OCI-LY1 (cell line): ENCODE results near the gene TSPYL1.

ENCODE experiments used
- H2AFZ ChIP-seq: fragments of 200-600 bp; sonication (generic), shearing (Covaris generic); 2 replicates; pipeline ENCODE4 v1.6.0; 2014; ENCODE audit warnings: antibody characterized with exemption, mild to moderate bottlenecking, low read length
- H3F3A ChIP-seq: fragments of 200-600 bp; sonication (generic), shearing (Covaris generic); 2 replicates; pipeline ENCODE4 v1.6.0; 2014; ENCODE audit warnings: mild to moderate bottlenecking, antibody characterized with exemption, low read length, moderate library complexity; ENCODE audit not compliant: insufficient read depth
- H3K27ac ChIP-seq: fragments of 200-600 bp; sonication (generic); 2 replicates; pipeline ENCODE4 v1.5.1; 2014; ENCODE audit warnings: low read length, mixed run types, mild to moderate bottlenecking, low read depth; ENCODE audit not compliant: poor library complexity, severe bottlenecking
- H3K27me3 ChIP-seq: fragments of 200-600 bp; sonication (generic); 2 replicates; pipeline ENCODE4 v1.6.0; 2014; ENCODE audit warnings: antibody characterized with exemption, mild to moderate bottlenecking, low read length, moderate library complexity; ENCODE audit not compliant: insufficient read depth
- H3K36me3 ChIP-seq: fragments of 200-600 bp; sonication (generic); 2 replicates; pipeline ENCODE4 v1.6.1; 2014; ENCODE audit warnings: mild to moderate bottlenecking, antibody characterized with exemption, low read length, moderate library complexity, mixed read lengths; ENCODE audit not compliant: insufficient read depth
- H3K4me1 ChIP-seq: fragments of 200-600 bp; sonication (generic); 2 replicates; pipeline ENCODE4 v1.5.1; 2014; ENCODE audit warnings: mild to moderate bottlenecking, low read length, moderate library complexity; ENCODE audit not compliant: insufficient read depth, severe bottlenecking
- H3K4me2 ChIP-seq: fragments of 200-600 bp; sonication (generic), shearing (Covaris generic); 2 replicates; pipeline ENCODE4 v1.6.1; 2014; ENCODE audit warnings: low read length
- H3K4me3 ChIP-seq: fragments of 200-600 bp; sonication (generic); 2 replicates; pipeline ENCODE4 v1.5.1; 2014; ENCODE audit warnings: low read length, low read depth, mild to moderate bottlenecking, mixed read lengths; ENCODE audit not compliant: poor library complexity, severe bottlenecking
- H3K79me2 ChIP-seq: fragments of 200-600 bp; shearing (Covaris generic); 2 replicates; pipeline ENCODE4 v1.6.1; 2016; ENCODE audit warnings: mixed run types, low read length, mixed read lengths; ENCODE audit not compliant: insufficient read depth
- H3K9ac ChIP-seq: fragments of 200-600 bp; sonication (generic), shearing (Covaris generic); 2 replicates; pipeline ENCODE4 v1.6.1; 2014; ENCODE audit warnings: mild to moderate bottlenecking, low read length, mixed read lengths
- H3K9me2 ChIP-seq: fragments of 200-600 bp; sonication (generic), shearing (Covaris generic); 2 replicates; pipeline ENCODE4 v1.6.1; 2014; ENCODE audit warnings: low read depth, mild to moderate bottlenecking, low read length, mixed read lengths
- H3K9me3 ChIP-seq: fragments of 200-600 bp; shearing (Covaris generic); 2 replicates; pipeline ENCODE4 v1.6.1; 2014; ENCODE audit warnings: low read length, mixed read lengths
- H4K20me1 ChIP-seq: fragments of 200-600 bp; sonication (generic), shearing (Covaris generic); 2 replicates; pipeline ENCODE4 v1.6.0; 2016; ENCODE audit warnings: mild to moderate bottlenecking, low read length; ENCODE audit not compliant: insufficient read depth
- EZH2 ChIP-seq: fragments of 200-600 bp; sonication (generic), shearing (Covaris generic); IDR thresholded peaks from 2 replicates; pipeline ENCODE4 v1.8.0; 2017; ENCODE audit warnings: borderline replicate concordance, mixed run types, mild to moderate bottlenecking, antibody characterized with exemption, low read length, moderate library complexity, mixed read lengths
- TF ChIP-seq, protein P1 (sequence below): fragments of 200-600 bp; sonication (generic), shearing (Covaris generic); IDR thresholded peaks from 2 replicates; pipeline ENCODE4 v1.5.1; 2017; ENCODE audit warnings: mild to moderate bottlenecking, antibody characterized with exemption, low read length, moderate library complexity, mixed read lengths

Gene TSPYL1

DNA sequence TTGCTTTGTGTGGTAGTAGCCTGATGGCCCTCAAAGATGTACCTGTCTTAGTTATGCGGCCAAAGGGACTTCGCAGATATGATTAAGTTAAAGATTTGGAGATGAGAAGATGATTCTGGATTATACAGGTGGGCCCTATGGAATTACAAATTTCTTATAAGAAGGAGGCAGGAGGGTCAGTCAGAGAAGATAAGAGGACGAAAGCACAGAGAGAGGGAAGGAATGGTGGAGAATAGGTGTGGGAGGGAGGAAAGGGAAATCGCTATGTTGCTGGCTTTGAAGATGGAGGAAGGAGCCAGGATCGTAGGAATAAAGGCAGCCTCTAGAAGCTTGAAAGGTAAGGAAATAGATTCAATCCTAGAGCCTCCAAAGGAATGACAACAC, 1.2 kb upstream of the TSPYL1 start:
- Histone ChIP-seq H3K27me3 (no peaks in the 10 kb centered on the region), H4K20me1 (0 out of 2 replicates have a peak, but pooled peaks cover 3% of the 10 kb centered on the region), H3K36me3 (peaks cover 24% of the 10 kb centered on the region), H2AFZ (no peak overlapping the region), H3K4me2 (peak overlapping the region; percentile 80; the same call in 1 of the 2 replicates), H3K9me2 (no peaks in the 10 kb centered on the region), H3K9ac (no peak overlapping the region), H3K79me2 (peaks cover 30% of the 10 kb centered on the region), H3K27ac (no peak overlapping the region), H3K4me1 (peaks cover 45% of the 10 kb centered on the region), H3K4me3 (peak overlapping the region; percentile 80), H3K9me3 (no peaks in the 10 kb centered on the region), H3F3A (no peaks in the 10 kb centered on the region)
- no peak for TF ChIP-seq EZH2
- TF ChIP-seq, protein P1, sequence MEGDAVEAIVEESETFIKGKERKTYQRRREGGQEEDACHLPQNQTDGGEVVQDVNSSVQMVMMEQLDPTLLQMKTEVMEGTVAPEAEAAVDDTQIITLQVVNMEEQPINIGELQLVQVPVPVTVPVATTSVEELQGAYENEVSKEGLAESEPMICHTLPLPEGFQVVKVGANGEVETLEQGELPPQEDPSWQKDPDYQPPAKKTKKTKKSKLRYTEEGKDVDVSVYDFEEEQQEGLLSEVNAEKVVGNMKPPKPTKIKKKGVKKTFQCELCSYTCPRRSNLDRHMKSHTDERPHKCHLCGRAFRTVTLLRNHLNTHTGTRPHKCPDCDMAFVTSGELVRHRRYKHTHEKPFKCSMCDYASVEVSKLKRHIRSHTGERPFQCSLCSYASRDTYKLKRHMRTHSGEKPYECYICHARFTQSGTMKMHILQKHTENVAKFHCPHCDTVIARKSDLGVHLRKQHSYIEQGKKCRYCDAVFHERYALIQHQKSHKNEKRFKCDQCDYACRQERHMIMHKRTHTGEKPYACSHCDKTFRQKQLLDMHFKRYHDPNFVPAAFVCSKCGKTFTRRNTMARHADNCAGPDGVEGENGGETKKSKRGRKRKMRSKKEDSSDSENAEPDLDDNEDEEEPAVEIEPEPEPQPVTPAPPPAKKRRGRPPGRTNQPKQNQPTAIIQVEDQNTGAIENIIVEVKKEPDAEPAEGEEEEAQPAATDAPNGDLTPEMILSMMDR, result no peak

GRCh38 chr6:116280161-116280932, 617 bp upstream of the TSPYL1 start:
- H3K79me2 ChIP-seq, result peaks cover 31% of the 10 kb centered on the region
- H3K9ac ChIP-seq, result peak overlapping the region; percentile 80
- H3K9me2 ChIP-seq, result no peaks in the 10 kb centered on the region
- no peaks in the 10 kb centered on the region for H3K9me3 ChIP-seq
- H3K4me2 ChIP-seq, result peak overlapping the region; percentile 80
- peak overlapping the region; percentile 75 for H3K27ac ChIP-seq
- peak overlapping the region; percentile 83 for H2AFZ ChIP-seq
- H3K4me3 ChIP-seq, result peak overlapping the region; percentile 80
- H4K20me1 ChIP-seq, result 0 out of 2 replicates have a peak, but pooled peaks cover 3% of the 10 kb centered on the region
- no peaks in the 10 kb centered on the region for H3K27me3 ChIP-seq
- no peak for TF ChIP-seq EZH2
- H3K36me3 ChIP-seq, result peaks cover 26% of the 10 kb centered on the region
- H3K4me1 ChIP-seq, result peaks cover 51% of the 10 kb centered on the region
- no peaks in the 10 kb centered on the region for H3F3A ChIP-seq

GRCh38 chr6:116278854-116279231, 887 bp downstream of the TSPYL1 start:
- H3K4me2 ChIP-seq, result peak overlapping the region; percentile 80
- H2AFZ ChIP-seq, result no peak overlapping the region
- H3K9me3 ChIP-seq, result no peaks in the 10 kb centered on the region
- H3K79me2 ChIP-seq, result peaks cover 31% of the 10 kb centered on the region
- peak overlapping the region; percentile 75 for H3K27ac ChIP-seq
- H3K36me3 ChIP-seq, result peaks cover 26% of the 10 kb centered on the region
- peak overlapping the region; percentile 80 for H3K9ac ChIP-seq
- no peaks in the 10 kb centered on the region for H3K9me2 ChIP-seq
- no peaks in the 10 kb centered on the region for H3F3A ChIP-seq
- TF ChIP-seq, protein P1, result no peak
- TF ChIP-seq EZH2, result no peak
- peak overlapping the region; percentile 80 for H3K4me3 ChIP-seq
- 0 out of 2 replicates have a peak, but pooled peaks cover 3% of the 10 kb centered on the region for H4K20me1 ChIP-seq
- H3K27me3 ChIP-seq, result no peaks in the 10 kb centered on the region
- peaks cover 55% of the 10 kb centered on the region for H3K4me1 ChIP-seq
